Activated effector memory CD4-positive, alpha-beta T cell treated with anti-CD3 and anti-CD28 coated beads, Interleukin-2, amount 50 U/mL, for 16 hours (primary cell): ENCODE measurements around the gene GFPT2.

ENCODE experiments used
- DNase-seq: peaks from one replicate; pipeline ENCODE4 v3.0.0-alpha.2; 2020

The GFPT2 gene

DNA sequence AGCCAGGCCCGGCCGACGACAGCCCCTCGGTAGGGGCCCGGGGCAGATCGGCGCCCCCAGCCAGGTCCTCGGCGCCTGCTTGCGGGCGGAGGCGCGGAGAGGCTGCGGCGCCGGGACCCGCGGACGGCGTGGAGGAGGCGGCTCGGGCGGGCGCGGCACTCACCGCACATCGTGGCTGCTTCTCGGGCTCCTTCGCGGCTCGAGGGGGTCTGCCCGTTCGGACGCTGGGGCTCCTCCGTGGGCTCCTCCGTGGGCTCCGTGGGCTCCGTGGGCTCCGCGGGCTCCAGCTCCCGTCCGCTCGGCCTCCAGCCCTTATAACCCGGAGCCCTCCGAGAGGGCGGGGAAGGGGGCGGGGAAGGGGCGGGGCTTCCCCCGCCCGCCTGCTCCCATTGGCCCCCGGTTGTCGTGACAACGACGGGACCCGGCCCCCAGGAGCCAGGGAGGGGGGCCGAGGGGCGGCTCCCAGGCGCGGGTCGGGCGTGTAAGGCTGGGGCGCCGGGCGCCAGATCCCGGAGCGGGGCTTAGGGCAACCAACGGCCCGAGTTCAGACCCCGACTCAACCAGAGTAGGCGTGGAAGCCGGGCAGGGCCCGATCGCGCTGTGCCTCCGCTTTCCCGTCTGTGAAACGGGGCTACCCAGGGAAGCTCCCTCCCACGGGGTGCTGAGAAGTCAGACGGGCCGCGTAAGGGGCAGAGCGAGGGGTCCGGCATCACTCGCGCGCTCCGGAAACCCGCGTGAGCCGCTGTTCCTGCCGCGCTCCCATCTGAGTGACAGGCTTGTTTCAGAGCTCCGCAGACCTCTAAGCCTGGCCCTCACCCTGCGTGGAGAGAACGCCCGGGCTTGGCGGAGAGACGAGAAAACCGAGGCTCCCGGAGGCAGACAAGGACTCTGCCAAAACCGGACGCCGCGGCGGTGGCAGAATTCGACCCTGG lies at the start of gene GFPT2:
Gene GFPT2 (minus strand): TSS at position 289 of the 932 bp plus-strand sequence. CDS start 119 bp downstream, at position 170.
- DNase-seq = peak; percentile 90

DNA sequence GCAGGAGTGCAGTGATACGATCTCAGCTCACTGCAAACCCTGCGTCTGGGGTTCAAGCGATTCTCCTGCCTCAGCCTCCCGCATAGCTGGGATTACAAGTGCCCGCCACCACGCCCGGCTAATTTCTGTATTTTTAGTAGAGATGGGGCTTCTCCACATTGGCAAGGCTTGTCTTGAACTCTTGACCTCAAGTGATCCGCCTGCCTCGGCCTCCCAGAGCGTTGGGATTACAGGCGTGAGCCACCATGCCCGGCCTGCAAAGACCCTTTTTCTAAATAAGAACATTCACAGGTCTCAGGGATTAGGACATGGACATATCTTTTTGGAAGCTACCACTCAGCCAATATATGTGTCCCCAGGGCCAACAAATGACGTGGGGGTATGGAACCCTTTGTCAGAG lies 49.6 kb upstream of the GFPT2 start:
- no peak for DNase-seq

DNA sequence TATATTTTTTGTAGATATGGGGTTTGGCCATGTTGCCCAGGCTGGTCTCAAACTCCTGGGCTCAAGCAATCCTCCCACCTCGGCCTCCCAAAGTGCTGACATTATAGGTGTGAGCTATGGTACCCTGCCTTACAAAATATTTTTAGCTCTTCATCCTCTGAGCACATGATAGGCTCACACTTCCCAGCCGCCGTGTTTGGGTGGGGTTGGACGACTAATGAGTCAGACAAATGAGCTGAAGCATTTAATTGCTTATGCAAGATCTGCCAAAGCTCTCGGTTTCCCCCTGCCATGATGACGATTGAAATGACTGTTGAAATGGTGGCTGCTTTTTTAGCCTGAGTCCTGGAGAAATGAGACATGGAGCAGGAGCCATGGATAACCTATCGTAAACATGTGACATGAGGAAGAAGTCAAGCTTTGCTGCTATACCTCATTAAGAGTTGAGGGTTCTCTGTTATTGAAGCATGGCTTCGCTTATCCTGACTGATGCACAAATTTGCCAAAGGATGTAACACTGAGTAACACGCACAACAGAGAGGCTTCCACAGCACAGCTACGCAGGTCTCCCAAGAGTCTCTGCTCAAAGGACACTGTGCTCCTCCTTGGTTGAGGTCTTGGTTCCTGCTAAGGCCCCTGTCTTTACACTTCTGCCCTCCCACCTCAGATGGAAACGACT lies 48.2 kb upstream of the GFPT2 start:
- DNase-seq = no peak

DNA sequence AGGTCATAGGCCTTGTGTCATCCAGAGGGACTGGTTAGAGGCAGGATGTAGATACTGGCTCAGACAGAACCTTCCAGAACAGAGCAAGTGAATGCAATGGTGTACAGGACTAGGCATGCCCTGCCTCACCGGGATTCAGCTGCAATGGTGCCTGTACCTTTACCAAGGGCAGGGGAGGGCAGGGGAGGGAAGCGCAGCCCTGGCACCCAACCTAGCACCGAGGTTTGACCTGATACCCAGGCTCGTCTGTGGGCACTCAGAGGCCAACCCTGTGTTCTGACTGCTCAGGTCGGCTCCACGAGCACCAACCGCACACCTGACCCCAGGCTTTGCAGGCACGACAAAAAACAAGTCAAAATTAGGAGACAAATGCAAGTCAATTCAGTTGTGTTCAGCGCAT lies 47.3 kb upstream of the GFPT2 start:
- no peak for DNase-seq

DNA sequence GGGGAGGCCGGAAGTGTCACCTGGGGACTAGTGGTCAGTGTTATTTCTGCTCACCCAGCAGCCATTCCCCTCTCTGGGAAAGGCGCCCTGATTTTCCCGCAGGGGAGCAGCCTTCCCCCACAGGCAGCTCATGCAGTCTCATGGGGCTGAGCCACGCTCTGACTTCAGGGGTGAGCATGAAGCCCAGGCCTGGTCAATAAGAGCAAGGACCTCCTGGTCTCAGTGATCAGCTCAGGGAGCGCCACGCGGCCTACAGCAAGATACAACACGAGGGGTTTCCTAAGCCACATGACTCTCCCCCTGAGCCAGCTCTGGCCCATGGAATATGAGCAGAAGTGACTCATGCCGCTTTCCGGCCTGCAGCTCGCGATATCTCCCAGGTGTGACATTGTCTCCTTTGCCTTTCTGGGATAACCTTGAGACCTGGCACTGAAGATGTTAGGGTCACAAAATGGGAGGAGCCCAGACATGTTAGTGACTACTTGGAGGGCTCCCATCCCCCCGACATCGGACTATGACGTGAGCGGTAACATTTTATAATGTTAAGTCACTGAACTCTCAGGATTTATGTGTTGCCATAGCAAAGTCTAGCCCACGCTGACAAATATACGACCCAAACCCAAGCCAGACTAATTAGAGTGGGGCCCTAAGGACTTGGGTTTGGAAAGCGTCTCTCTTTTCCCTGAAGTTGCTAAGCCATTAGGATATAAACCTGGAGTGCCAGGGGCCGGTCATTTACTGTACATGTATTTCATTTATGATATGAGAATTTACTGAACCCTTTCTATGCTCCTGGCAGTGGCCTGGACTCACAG lies 46.5 kb upstream of the GFPT2 start:
- DNase-seq = peak; percentile 30

DNA sequence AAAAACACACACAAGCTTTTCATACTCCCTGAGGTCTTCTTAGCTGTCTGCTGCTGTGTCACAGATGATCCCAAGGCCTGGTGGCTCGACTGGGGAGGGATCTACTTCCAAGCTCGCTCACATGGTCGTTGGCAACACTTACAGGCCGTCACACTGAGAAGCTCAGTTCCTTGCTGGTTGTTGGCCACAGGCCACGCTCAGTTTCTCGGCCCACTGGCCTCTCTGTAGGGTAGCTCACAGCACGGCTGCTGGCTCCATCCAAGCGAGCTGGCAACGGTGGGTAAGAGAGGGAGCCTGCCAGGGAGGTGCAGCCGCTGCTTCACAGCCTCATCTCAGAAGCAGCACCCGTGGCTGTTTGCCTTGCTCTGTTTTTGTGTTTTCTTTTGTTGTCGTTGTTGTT lies 43.8 kb upstream of the GFPT2 start:
- no peak for DNase-seq

DNA sequence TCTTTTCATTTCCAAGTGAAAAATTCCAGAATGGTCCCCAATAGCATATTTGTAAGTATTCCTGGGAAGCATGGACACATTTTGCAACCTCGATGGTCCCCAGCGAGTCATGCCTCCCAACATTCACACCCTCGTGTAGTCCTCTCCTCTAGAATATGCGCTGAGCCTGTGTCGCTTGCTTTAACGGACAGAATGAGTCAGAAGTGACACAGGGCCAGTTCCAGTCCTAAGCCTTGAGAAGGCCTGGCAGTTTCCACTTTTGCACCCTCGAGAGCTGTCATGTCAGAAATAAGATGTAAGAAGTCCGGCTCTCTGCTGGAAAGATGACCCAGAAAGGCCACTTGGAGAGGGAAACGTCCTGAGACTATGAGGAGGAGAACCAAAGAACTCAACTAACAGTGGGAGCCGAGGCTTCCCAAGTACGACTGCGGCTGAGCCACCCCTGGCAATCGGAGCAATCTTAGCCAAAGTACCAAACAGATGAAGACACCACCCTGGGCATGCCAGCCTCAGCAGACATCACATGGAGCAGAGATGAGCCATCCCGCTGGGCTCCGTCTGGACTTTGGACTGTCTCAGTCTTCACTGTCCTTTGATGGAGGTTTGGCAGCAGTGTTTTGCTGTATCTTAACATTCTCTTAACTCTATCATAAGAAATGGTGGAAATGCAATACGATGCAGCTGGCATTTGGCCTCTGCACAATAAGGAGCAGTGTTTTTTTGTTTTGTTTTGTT lies 42.6 kb upstream of the GFPT2 start:
- no peak for DNase-seq

DNA sequence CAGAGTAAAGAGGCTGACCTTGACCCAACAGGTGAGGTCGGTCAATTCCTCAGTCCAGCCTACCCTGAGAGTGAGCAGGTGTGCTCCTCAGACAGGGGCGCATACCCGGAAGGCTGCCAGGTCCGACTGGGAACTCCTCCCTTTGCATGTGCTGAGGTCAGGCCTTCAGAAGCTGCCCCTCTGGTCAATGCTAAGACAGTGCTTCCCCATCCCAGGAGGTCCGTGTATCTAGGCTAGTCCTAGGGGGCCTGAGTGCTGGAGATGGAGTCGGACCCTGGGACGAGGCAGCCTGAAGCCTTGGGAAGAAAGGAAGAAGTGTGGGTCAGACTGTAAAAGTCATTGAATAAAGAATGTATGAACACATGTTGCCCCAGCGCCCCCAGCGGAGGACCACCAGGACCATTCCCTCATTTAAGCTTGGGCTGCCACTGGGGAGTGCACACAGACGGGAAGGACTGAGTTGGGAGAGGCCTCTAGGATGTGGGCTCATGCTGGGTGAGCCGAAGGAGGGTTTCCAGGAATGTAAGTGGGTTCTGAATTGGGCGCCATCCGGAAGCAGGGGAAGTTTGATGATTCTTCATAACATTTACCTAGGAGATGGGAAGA lies 41.0 kb upstream of the GFPT2 start:
- no peak for DNase-seq

DNA sequence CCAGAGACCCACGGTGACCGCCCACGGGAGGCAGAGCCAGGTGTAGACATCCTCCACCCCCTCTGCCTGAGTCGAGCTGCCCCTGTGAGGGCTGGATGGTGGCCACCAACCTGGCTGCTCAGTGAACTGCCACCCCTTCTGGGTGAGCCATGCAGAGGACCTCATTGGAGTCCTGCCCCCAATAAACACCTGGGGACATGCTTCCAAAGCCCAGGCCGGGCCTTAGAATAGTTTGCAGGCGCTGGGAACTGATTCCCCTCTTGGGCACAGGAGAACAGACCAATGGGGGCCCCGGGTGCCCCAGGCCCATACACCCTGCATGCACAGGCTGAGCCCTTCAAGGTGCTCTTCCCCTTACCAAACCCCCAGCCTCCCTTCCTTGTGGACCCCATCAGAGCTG lies 38.1 kb upstream of the GFPT2 start:
- no peak for DNase-seq

DNA sequence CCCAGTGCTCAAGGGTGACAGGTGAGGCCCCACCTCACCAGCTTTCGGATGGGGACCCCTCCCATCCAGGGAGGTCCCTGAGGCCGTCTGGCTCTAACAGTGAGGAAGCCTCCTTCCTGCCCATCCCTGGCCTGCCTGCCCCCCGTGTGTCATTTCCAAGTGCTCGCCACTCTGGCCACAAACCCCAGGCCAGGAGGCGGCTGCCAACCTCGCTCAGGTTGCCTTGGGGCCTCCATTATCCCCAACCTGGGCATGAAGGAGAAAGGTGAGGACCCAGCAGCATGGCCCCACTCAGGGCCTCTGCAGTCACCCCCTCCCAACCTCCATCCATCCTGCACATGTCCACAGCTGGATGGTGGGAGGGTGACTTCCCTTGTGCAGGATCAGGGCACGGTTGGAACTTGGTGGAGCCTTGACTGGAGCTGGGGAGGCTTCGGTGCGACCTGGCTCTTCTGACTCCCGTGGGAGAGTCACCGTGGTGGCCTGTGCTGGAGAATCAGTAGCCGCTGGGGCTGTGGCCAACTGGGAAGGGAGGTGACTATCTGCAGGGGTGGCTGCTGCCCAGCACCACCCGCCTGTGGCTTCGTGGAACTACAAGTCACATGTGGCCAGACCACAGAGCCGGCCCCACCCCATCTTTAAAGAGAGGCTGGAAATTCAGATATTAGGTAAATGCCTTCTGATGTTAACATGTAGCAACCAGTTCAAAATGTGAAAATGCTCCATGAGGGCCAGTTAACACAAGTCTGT lies 37.5 kb upstream of the GFPT2 start:
- DNase-seq = no peak

DNA sequence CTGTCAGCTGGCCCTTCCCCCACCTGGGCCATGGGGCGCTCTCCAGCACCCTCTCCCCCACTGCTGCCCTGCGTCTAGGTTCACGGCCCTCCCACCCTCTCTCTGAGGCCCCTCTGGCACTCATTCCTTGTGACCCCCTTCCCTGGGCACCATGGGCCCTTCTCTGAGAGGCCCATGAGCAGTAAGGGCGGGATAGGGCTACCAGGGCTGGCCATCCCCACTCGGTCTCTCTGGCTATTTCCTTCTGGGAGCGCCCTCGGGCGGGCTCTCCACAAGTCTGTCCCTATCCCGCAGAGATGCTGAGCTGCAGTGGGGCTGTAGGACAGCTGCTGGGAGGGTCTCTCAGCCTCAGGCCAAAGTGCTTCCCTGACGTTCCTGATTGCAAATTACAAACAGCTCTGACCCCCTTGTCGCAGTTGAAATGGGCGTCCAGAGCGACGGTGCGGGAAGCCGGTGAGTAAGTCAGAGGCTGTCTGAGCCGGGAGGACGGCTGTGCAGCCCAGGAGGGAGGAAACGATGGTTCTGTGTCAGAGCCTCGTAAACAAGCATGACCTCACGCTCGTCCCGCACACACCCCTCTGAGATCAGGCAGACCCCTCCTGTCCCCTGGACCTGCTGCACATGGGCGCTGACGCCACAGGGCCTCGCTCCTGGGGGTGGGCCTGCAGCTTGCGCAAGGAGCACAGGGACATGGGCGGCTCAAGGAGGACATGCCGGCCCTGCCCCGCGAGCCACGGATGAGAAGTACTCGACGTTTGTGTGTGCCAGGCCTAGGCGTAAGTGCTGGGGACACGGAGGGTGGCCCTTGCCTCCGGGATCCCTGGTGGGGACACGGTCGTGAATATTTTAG lies 36.3 kb upstream of the GFPT2 start:
- DNase-seq = no peak

DNA sequence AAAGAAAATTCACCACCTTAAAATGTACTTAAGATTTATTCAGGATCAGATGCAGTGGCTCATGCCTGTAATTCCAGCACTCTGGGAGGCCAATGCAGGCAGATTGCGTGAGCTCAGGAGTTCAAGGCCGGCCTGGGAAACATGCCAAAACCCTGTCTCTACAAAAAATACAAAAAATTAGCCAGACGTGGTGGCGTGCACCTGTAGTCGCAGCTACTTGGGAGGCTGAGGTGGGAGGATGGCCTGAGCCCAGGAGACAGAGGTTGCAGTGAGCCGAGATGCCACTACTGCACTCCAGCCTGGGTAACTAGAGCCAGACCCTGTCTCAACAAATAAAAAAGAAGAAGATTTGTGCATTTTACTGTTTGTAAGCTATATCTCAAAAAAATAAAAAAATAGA lies 34.7 kb upstream of the GFPT2 start:
- DNase-seq = no peak

DNA sequence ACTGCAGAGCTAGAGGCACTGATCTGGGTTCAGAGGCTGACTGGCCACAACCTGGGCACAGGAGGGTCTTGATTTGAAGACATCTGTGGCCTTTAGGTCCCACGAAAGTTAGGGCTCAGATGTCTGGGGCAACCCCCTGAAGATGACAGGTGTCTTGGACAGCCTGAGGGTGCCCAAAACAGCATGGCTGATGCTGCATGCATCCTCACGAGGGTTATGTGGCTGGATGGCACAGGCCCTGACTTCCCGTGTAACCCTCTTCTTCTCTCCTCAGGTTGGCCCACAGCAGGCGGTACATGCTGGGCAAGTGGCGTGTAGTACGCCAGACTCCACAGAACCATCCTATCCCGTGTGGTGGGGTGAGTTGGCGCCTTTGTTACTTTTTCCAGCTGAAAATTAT lies 29.8 kb upstream of the GFPT2 start:
- no peak for DNase-seq

DNA sequence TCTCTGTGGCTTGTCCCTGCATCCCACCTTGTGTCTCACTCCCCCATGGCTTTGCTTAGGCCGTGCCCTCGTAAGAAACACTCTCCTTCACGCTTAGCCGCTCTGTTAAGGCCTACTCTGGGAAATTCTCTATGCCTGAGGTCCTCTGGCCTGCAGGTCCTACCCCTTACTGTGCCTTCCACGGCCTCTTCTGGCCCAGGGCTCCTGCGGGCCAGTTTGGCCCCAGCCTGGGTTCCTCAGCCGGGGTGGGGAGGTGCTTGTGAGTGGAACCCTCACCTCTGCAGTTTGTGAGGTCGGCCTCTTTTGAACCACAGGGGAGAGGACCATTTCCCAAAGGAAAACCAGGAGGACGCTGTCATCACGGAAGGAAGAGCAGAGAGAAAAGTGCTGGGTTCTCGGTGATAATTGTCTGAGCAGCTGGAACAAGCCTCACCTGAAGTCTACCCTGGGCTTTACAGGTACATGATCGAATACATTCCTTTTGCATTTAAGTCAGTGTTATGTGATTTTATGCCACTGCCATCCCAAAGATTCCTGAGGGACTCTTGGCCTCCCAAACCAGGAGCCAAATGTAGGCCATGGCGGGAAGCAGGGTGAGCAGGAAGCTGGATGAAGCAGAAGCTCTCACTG lies 28.8 kb upstream of the GFPT2 start:
- no peak for DNase-seq

DNA sequence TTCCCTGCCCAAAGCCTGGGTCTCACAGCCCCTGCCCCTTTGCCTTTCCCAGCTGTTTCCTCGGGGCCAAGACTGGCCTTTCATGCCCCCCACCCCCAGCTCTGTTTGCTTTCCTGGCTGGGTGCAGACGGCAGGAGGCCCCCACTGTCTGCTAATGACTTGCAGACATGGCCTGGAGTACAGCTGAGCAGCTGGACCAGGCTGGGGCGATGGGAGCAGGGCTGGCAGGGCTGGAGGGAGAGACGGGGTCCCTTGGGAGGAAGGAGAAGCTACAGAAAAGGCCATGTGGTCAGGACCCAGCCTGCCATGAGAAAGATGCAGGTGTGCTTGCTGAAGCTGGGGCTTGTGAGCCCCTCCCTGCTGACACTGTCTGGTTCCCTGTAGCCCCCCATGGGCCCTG lies 28.3 kb upstream of the GFPT2 start:
- DNase-seq = no peak

DNA sequence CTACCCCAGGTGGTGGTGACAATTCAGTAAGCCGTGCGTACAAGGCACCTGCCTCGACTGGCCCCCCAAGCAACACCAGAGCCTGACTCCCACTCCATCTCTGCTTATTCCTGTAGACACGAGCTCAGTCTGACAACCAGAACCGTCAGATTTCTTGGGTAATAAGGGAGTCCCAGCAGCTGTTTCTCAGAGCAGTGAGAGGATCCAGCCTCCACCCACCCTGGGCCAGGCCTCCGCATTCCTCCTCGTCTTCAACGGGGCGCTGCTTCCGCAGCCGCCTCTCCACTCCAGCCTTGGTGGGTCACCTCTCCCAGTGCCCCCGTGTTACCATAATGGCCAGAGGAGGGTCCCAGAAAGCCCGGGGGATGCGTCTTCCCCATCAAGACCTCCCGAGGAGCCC lies 27.7 kb upstream of the GFPT2 start:
- DNase-seq = no peak

DNA sequence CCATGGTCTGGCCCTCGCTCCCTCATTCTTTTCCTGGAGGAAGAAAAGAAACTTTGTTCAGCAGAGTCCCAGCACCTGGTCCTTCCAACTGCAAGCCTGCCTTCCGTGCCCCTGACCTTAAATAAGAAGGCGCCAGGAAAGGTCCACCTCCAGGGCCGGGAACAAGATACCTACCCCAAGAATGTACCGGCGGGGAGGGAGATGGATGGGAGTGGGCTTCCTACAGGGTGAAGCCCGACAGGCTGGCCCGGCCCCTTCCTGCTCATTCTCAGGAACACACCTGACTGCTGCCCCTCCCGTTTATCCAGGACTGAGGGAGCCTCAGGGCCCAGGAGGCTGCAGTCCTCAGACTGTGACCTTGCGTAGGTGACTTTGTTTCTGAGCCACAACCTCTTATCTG lies 27.3 kb upstream of the GFPT2 start:
- DNase-seq = no peak

DNA sequence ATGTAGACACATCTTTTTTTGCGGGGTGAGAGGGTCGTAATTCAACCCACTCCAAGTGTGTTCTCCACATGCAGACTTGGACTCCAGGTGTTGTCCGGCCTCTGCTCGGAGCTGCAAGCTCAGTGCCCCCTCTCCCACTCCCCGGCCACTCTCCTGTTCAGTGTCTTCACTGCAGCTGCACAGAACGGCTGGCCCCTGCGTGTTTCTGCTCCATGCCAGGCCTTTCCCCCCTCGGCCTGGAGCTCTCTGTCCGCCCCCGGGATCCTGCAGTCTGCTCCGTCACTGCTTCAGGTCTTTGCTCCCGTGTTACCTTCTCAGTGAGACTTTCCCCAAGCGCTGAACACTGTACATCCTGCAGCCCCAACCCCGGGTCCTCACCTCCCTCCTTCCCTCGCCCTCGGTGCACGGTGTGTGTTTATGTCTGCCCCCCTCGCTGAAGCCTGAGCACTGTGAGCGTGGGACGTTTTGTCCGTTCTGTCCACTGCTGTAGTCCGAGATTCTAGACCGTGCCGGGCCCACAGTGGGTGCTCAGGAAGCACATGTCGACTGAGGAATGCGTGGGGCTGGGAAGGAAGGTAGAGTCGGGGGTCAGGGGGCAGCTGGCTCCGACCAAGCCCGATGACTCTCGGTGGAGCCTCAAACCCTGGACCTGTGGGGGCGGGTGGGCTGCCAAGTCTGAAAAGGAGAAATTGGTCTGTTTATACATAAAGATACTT lies 26.4 kb upstream of the GFPT2 start:
- DNase-seq = no peak
